Measurements from ENCODE around the gene KCNK16. TPM values are rescaled to one million over a fixed set of nuclear protein-coding genes. Genes with fewer than 3 reads are reported as not detected.

The KCNK16 gene
- total and polyA plus RNA-seq, 2 donors (not counting 1 experiment from before 2014, with no cell fraction given) = not detected

DNA sequence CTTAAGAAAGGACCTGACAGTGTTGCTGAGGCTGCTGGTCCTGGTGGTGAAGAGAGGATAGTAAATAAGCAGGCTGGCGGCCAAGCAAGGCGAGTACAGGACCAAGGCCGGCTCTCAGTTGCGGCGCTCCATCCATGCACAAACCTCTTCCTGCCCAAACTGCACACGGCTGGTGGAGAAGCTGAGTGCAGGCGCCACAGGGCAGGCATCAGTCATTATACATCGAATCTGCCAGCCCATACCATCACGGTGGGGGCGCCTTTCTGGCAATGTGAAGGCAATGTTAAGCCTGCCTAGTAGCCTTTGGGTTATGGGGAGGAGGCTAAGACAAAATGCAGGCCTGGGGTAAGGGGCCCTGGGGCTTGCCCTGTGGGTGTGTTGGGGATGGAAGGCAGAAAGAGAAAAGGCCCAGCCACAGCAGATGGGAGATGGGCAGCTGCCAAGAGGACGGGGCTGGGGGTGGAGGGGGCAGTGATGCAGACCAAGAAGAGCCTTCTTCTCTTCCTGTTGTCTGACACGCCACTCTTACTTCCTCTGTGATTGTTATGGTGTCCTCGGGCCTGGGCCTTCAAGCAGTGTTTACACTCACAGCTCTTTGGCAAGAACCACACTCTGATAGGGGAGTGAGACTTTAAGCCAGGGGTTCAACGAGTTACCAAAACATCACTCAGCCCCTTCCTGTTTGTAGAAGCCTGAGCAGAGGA, 20.3 kb upstream of the KCNK16 start:
- Histone ChIP-seq H4K20me1 (ENCODE audit: control insufficient read depth, extremely low read depth, insufficient read depth, low read length) (no peaks in the 10 kb centered on the region), H3K4me1 (ENCODE audit: control insufficient read depth, extremely low read depth, insufficient read depth, low read length) (no peaks in the 10 kb centered on the region), H3K36me3 (ENCODE audit: control insufficient read depth, insufficient read depth, low read length) (no peaks in the 10 kb centered on the region), H3K27ac (ENCODE audit: insufficient read depth, low read length) (no peak overlapping the region), H3K79me2 (ENCODE audit: control insufficient read depth, insufficient read depth, low read length) (no peaks in the 10 kb centered on the region), H3K27me3 (ENCODE audit: control insufficient read depth, insufficient read depth, low read length) (no peaks in the 10 kb centered on the region), H2AFZ (ENCODE audit: low read length) (no peak overlapping the region), H3K9me3 (ENCODE audit: control insufficient read depth, insufficient read depth, low read depth, low read length) (no peaks in the 10 kb centered on the region), H3K4me3 (replicated peaks in 1 of 4; ENCODE audit: control extremely low read depth in 1 of 4, insufficient read depth in 1 of 4, low read depth in 3 of 4, low read length in 4 of 4) (no peak overlapping the region), H3K4me2 (ENCODE audit: extremely low read depth, insufficient read depth, low read length) (no peak overlapping the region), H3K9ac (ENCODE audit: insufficient read depth, low read length) (no peak overlapping the region)
- DNase-seq (ENCODE audit: low read depth in 2 of 2) = peak in 1 of 2 donors; percentile 4
- TF ChIP-seq EZH2 (IDR thresholded peaks at IDR 0.05; ENCODE audit: low read length, missing control alignments) = no peak
- TF ChIP-seq, protein P1, sequence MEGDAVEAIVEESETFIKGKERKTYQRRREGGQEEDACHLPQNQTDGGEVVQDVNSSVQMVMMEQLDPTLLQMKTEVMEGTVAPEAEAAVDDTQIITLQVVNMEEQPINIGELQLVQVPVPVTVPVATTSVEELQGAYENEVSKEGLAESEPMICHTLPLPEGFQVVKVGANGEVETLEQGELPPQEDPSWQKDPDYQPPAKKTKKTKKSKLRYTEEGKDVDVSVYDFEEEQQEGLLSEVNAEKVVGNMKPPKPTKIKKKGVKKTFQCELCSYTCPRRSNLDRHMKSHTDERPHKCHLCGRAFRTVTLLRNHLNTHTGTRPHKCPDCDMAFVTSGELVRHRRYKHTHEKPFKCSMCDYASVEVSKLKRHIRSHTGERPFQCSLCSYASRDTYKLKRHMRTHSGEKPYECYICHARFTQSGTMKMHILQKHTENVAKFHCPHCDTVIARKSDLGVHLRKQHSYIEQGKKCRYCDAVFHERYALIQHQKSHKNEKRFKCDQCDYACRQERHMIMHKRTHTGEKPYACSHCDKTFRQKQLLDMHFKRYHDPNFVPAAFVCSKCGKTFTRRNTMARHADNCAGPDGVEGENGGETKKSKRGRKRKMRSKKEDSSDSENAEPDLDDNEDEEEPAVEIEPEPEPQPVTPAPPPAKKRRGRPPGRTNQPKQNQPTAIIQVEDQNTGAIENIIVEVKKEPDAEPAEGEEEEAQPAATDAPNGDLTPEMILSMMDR (conservative IDR thresholded peaks at IDR 0.05 in 1 of 2, IDR thresholded peaks at IDR 0.05 in 1 of 2; ENCODE audit: low read depth in 1 of 2, low read length in 2 of 2) = no peak

DNA sequence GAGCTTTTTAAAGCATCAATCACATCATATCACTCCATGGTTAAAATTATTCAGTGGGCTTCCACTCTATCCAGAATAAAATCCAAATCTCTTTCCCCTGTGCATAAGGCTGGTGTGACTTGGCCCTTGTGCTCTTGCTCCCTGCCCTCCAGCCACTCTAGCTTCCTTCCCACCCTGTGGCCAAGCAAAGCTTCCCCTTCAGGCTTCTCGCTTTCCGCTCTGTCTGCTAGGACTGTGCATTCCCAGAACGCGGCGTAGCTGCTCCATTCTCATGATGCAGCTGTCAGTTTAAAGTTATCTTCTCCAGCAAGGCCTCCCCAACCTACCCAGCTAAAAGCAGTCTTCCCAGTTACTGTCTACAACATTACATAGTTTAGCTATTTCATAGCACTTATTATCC, 19.4 kb upstream of the KCNK16 start:
- Histone ChIP-seq H3K27me3 (ENCODE audit: control insufficient read depth, insufficient read depth, low read length) (no peaks in the 10 kb centered on the region), H3K79me2 (ENCODE audit: control insufficient read depth, insufficient read depth, low read length) (no peaks in the 10 kb centered on the region), H4K20me1 (ENCODE audit: control insufficient read depth, extremely low read depth, insufficient read depth, low read length) (no peaks in the 10 kb centered on the region), H3K4me2 (ENCODE audit: extremely low read depth, insufficient read depth, low read length) (no peak overlapping the region), H2AFZ (ENCODE audit: low read length) (no peak overlapping the region), H3K27ac (ENCODE audit: insufficient read depth, low read length) (no peak overlapping the region), H3K36me3 (ENCODE audit: control insufficient read depth, insufficient read depth, low read length) (no peaks in the 10 kb centered on the region), H3K4me1 (ENCODE audit: control insufficient read depth, extremely low read depth, insufficient read depth, low read length) (no peaks in the 10 kb centered on the region), H3K9ac (ENCODE audit: insufficient read depth, low read length) (no peak overlapping the region), H3K4me3 (replicated peaks in 1 of 4; ENCODE audit: control extremely low read depth in 1 of 4, insufficient read depth in 1 of 4, low read depth in 3 of 4, low read length in 4 of 4) (no peak overlapping the region), H3K9me3 (ENCODE audit: control insufficient read depth, insufficient read depth, low read depth, low read length) (no peaks in the 10 kb centered on the region)
- TF ChIP-seq, protein P1 (conservative IDR thresholded peaks at IDR 0.05 in 1 of 2, IDR thresholded peaks at IDR 0.05 in 1 of 2; ENCODE audit: low read depth in 1 of 2, low read length in 2 of 2) = no peak
- no peak for TF ChIP-seq EZH2 (IDR thresholded peaks at IDR 0.05; ENCODE audit: low read length, missing control alignments)
- DNase-seq (ENCODE audit: low read depth in 2 of 2) = no peak

DNA sequence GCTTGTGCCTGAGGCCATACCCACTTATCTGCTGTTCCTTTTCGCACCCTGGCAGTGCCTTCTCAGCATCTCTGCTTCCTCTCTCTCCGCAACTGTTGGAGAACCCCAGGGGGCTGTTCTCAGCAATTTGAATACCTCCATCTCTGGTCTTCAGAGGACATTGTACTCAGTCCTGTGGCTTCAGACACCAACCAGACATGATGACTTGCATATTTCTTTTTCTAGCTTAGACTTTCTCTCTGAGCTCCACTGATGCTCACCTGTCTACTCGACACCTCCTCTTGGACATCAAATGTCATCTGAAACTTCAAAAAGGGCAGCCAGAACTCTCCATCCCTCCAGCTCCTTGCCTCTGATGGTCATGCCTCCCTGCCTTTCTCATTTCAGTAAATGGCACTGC, 18.9 kb upstream of the KCNK16 start:
- no peaks in the 10 kb centered on the region for H3K9me3 ChIP-seq (ENCODE audit: control insufficient read depth, insufficient read depth, low read depth, low read length)
- no peaks in the 10 kb centered on the region for H3K4me1 ChIP-seq (ENCODE audit: control insufficient read depth, extremely low read depth, insufficient read depth, low read length)
- H3K27ac ChIP-seq (ENCODE audit: insufficient read depth, low read length) = no peak overlapping the region
- no peak overlapping the region for H3K4me3 ChIP-seq (replicated peaks in 1 of 4; ENCODE audit: control extremely low read depth in 1 of 4, insufficient read depth in 1 of 4, low read depth in 3 of 4, low read length in 4 of 4)
- no peak for DNase-seq (ENCODE audit: low read depth in 2 of 2)
- no peaks in the 10 kb centered on the region for H3K27me3 ChIP-seq (ENCODE audit: control insufficient read depth, insufficient read depth, low read length)
- TF ChIP-seq, protein P1 (conservative IDR thresholded peaks at IDR 0.05 in 1 of 2, IDR thresholded peaks at IDR 0.05 in 1 of 2; ENCODE audit: low read depth in 1 of 2, low read length in 2 of 2) = no peak
- no peak for TF ChIP-seq EZH2 (IDR thresholded peaks at IDR 0.05; ENCODE audit: low read length, missing control alignments)
- H3K79me2 ChIP-seq (ENCODE audit: control insufficient read depth, insufficient read depth, low read length) = no peaks in the 10 kb centered on the region
- H3K9ac ChIP-seq (ENCODE audit: insufficient read depth, low read length) = no peak overlapping the region
- no peak overlapping the region for H3K4me2 ChIP-seq (ENCODE audit: extremely low read depth, insufficient read depth, low read length)
- no peaks in the 10 kb centered on the region for H3K36me3 ChIP-seq (ENCODE audit: control insufficient read depth, insufficient read depth, low read length)
- no peak overlapping the region for H2AFZ ChIP-seq (ENCODE audit: low read length)
- H4K20me1 ChIP-seq (ENCODE audit: control insufficient read depth, extremely low read depth, insufficient read depth, low read length) = no peaks in the 10 kb centered on the region

Measured in fibroblast of lung (primary cell).